ENCODE results near the gene KAZN.

- no peak for TF ChIP-seq EZH2phosphoT487 (IDR thresholded peaks at IDR 0.05; ENCODE audit: low read length)
- TF ChIP-seq, protein P1, sequence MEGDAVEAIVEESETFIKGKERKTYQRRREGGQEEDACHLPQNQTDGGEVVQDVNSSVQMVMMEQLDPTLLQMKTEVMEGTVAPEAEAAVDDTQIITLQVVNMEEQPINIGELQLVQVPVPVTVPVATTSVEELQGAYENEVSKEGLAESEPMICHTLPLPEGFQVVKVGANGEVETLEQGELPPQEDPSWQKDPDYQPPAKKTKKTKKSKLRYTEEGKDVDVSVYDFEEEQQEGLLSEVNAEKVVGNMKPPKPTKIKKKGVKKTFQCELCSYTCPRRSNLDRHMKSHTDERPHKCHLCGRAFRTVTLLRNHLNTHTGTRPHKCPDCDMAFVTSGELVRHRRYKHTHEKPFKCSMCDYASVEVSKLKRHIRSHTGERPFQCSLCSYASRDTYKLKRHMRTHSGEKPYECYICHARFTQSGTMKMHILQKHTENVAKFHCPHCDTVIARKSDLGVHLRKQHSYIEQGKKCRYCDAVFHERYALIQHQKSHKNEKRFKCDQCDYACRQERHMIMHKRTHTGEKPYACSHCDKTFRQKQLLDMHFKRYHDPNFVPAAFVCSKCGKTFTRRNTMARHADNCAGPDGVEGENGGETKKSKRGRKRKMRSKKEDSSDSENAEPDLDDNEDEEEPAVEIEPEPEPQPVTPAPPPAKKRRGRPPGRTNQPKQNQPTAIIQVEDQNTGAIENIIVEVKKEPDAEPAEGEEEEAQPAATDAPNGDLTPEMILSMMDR (IDR thresholded peaks at IDR 0.05; ENCODE audit: low read length): no peak
- no peak for TF ChIP-seq EZH2 (optimal IDR thresholded peaks at IDR 0.05; ENCODE audit: low read depth, low read length)
These were observed 36.0 kb downstream of the KAZN start for GRCh38 chr1:14634486-14634885.

Data from MM.1S (cell line).